OCI-LY1 (cell line): Measurements from ENCODE around the gene ATP6AP2.

ENCODE experiments used
- H2AFZ ChIP-seq: fragments of 200-600 bp; sonication (generic), shearing (Covaris generic); 2 replicates; pipeline ENCODE4 v1.6.0; 2014; ENCODE audit warnings: antibody characterized with exemption, mild to moderate bottlenecking, low read length
- H3F3A ChIP-seq: fragments of 200-600 bp; sonication (generic), shearing (Covaris generic); 2 replicates; pipeline ENCODE4 v1.6.0; 2014; ENCODE audit warnings: mild to moderate bottlenecking, antibody characterized with exemption, low read length, moderate library complexity; ENCODE audit not compliant: insufficient read depth
- H3K27ac ChIP-seq: fragments of 200-600 bp; sonication (generic); 2 replicates; pipeline ENCODE4 v1.5.1; 2014; ENCODE audit warnings: low read length, mixed run types, mild to moderate bottlenecking, low read depth; ENCODE audit not compliant: poor library complexity, severe bottlenecking
- H3K27me3 ChIP-seq: fragments of 200-600 bp; sonication (generic); 2 replicates; pipeline ENCODE4 v1.6.0; 2014; ENCODE audit warnings: antibody characterized with exemption, mild to moderate bottlenecking, low read length, moderate library complexity; ENCODE audit not compliant: insufficient read depth
- H3K36me3 ChIP-seq: fragments of 200-600 bp; sonication (generic); 2 replicates; pipeline ENCODE4 v1.6.1; 2014; ENCODE audit warnings: mild to moderate bottlenecking, antibody characterized with exemption, low read length, moderate library complexity, mixed read lengths; ENCODE audit not compliant: insufficient read depth
- H3K4me1 ChIP-seq: fragments of 200-600 bp; sonication (generic); 2 replicates; pipeline ENCODE4 v1.5.1; 2014; ENCODE audit warnings: mild to moderate bottlenecking, low read length, moderate library complexity; ENCODE audit not compliant: insufficient read depth, severe bottlenecking
- H3K4me2 ChIP-seq: fragments of 200-600 bp; sonication (generic), shearing (Covaris generic); 2 replicates; pipeline ENCODE4 v1.6.1; 2014; ENCODE audit warnings: low read length
- H3K4me3 ChIP-seq: fragments of 200-600 bp; sonication (generic); 2 replicates; pipeline ENCODE4 v1.5.1; 2014; ENCODE audit warnings: low read length, low read depth, mild to moderate bottlenecking, mixed read lengths; ENCODE audit not compliant: poor library complexity, severe bottlenecking
- H3K79me2 ChIP-seq: fragments of 200-600 bp; shearing (Covaris generic); 2 replicates; pipeline ENCODE4 v1.6.1; 2016; ENCODE audit warnings: mixed run types, low read length, mixed read lengths; ENCODE audit not compliant: insufficient read depth
- H3K9ac ChIP-seq: fragments of 200-600 bp; sonication (generic), shearing (Covaris generic); 2 replicates; pipeline ENCODE4 v1.6.1; 2014; ENCODE audit warnings: mild to moderate bottlenecking, low read length, mixed read lengths
- H3K9me2 ChIP-seq: fragments of 200-600 bp; sonication (generic), shearing (Covaris generic); 2 replicates; pipeline ENCODE4 v1.6.1; 2014; ENCODE audit warnings: low read depth, mild to moderate bottlenecking, low read length, mixed read lengths
- H3K9me3 ChIP-seq: fragments of 200-600 bp; shearing (Covaris generic); 2 replicates; pipeline ENCODE4 v1.6.1; 2014; ENCODE audit warnings: low read length, mixed read lengths
- H4K20me1 ChIP-seq: fragments of 200-600 bp; sonication (generic), shearing (Covaris generic); 2 replicates; pipeline ENCODE4 v1.6.0; 2016; ENCODE audit warnings: mild to moderate bottlenecking, low read length; ENCODE audit not compliant: insufficient read depth
- CTCF ChIP-seq: fragments of 200-600 bp; sonication (generic), shearing (Covaris generic); IDR thresholded peaks from 2 replicates; pipeline ENCODE4 v1.5.1; 2017; ENCODE audit warnings: mild to moderate bottlenecking, antibody characterized with exemption, low read length, moderate library complexity, mixed read lengths
- EZH2 ChIP-seq: fragments of 200-600 bp; sonication (generic), shearing (Covaris generic); IDR thresholded peaks from 2 replicates; pipeline ENCODE4 v1.8.0; 2017; ENCODE audit warnings: borderline replicate concordance, mixed run types, mild to moderate bottlenecking, antibody characterized with exemption, low read length, moderate library complexity, mixed read lengths

The ATP6AP2 gene

GRCh38 chrX:40615976-40616375 is 35.2 kb downstream of the ATP6AP2 start:
- no peak overlapping the region for H3K9ac ChIP-seq
- TF ChIP-seq CTCF: no peak
- no peak for TF ChIP-seq EZH2
- no peaks in the 10 kb centered on the region for H3K36me3 ChIP-seq
- H3K9me3 ChIP-seq: no peaks in the 10 kb centered on the region
- H3K27me3 ChIP-seq: no peaks in the 10 kb centered on the region
- no peaks in the 10 kb centered on the region for H3K79me2 ChIP-seq
- no peak overlapping the region for H2AFZ ChIP-seq
- H3K4me2 ChIP-seq: no peak overlapping the region
- H3K27ac ChIP-seq: no peak overlapping the region
- H3K4me3 ChIP-seq: no peak overlapping the region
- H4K20me1 ChIP-seq: no peaks in the 10 kb centered on the region
- H3K4me1 ChIP-seq: no peaks in the 10 kb centered on the region
- no peaks in the 10 kb centered on the region for H3K9me2 ChIP-seq
- no peaks in the 10 kb centered on the region for H3F3A ChIP-seq

GRCh38 chrX:40617566-40617965 is 36.8 kb downstream of the ATP6AP2 start:
- no peaks in the 10 kb centered on the region for H3K9me2 ChIP-seq
- no peaks in the 10 kb centered on the region for H3K27me3 ChIP-seq
- H4K20me1 ChIP-seq: no peaks in the 10 kb centered on the region
- H3K79me2 ChIP-seq: no peaks in the 10 kb centered on the region
- H3F3A ChIP-seq: no peaks in the 10 kb centered on the region
- H3K9ac ChIP-seq: no peak overlapping the region
- H3K27ac ChIP-seq: no peak overlapping the region
- TF ChIP-seq CTCF (no peak), EZH2 (no peak)
- no peak overlapping the region for H3K4me3 ChIP-seq
- no peak overlapping the region for H3K4me2 ChIP-seq
- no peak overlapping the region for H2AFZ ChIP-seq
- no peaks in the 10 kb centered on the region for H3K36me3 ChIP-seq
- no peaks in the 10 kb centered on the region for H3K9me3 ChIP-seq
- no peaks in the 10 kb centered on the region for H3K4me1 ChIP-seq

GRCh38 chrX:40622479-40623138 is 41.8 kb downstream of the ATP6AP2 start:
- Histone ChIP-seq H4K20me1 (no peaks in the 10 kb centered on the region), H3K9me3 (no peaks in the 10 kb centered on the region), H3K4me3 (no peak overlapping the region), H3K36me3 (peaks cover 3% of the 10 kb centered on the region; the same call in 1 of the 2 replicates), H3K27me3 (no peaks in the 10 kb centered on the region), H3K79me2 (no peaks in the 10 kb centered on the region), H3F3A (no peaks in the 10 kb centered on the region), H3K9me2 (no peaks in the 10 kb centered on the region), H2AFZ (no peak overlapping the region), H3K4me1 (no peaks in the 10 kb centered on the region), H3K27ac (no peak overlapping the region), H3K9ac (no peak overlapping the region), H3K4me2 (no peak overlapping the region)
- TF ChIP-seq EZH2 (no peak), CTCF (no peak)
